ENCODE measurements around the gene SFPQ.
"Not testable (repeated sequence)": the region's sequence is repeated elsewhere in the genome, so short reads cannot be mapped to it uniquely, and the experiment has no call there.

The SFPQ gene

DNA sequence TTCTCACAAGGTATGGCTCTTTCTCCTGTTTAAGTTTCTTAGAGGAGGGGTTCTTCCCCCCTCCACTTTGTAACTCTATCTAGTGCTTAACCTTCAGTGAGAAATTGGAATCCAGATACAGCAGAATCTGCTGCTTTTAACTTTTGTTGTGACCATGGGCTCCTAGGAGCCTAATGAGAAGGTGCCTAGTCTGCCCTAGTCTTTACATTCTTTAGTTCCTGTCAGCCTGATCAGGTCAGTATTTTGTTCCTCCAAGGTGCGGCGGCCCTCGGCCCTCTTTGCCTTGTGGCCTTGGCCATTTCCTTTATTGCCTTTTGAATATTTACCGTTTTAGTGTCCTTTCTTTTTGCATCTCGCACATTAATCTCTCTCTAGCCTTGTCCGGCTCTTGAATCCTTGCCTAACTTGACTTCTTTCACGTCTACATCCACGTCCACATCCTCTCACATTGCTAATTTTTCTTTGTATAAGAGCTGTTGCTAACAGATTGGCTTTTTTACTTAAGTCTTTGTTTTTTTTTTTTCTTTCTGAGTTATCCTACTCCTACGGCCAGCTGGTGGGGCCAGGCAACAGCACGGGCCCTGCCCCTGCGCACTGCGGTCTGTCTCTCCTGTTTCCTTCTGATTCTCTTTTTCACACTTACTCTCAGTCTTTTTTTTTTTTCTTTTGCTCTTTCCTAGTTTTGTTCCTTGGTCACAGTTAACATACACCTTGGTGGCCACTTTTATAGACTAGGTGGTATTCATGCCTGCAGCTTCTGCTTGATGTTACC, 49.0 kb downstream of the SFPQ start:
- H3K4me3 ChIP-seq (replicated peaks; ENCODE audit: low read depth, low read length) = no peak overlapping the region
- DNase-seq (ENCODE audit: low read depth) = no peak
- TF ChIP-seq, protein P1, sequence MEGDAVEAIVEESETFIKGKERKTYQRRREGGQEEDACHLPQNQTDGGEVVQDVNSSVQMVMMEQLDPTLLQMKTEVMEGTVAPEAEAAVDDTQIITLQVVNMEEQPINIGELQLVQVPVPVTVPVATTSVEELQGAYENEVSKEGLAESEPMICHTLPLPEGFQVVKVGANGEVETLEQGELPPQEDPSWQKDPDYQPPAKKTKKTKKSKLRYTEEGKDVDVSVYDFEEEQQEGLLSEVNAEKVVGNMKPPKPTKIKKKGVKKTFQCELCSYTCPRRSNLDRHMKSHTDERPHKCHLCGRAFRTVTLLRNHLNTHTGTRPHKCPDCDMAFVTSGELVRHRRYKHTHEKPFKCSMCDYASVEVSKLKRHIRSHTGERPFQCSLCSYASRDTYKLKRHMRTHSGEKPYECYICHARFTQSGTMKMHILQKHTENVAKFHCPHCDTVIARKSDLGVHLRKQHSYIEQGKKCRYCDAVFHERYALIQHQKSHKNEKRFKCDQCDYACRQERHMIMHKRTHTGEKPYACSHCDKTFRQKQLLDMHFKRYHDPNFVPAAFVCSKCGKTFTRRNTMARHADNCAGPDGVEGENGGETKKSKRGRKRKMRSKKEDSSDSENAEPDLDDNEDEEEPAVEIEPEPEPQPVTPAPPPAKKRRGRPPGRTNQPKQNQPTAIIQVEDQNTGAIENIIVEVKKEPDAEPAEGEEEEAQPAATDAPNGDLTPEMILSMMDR (IDR thresholded peaks at IDR 0.05; ENCODE audit: low read length, missing control alignments) = no peak

DNA sequence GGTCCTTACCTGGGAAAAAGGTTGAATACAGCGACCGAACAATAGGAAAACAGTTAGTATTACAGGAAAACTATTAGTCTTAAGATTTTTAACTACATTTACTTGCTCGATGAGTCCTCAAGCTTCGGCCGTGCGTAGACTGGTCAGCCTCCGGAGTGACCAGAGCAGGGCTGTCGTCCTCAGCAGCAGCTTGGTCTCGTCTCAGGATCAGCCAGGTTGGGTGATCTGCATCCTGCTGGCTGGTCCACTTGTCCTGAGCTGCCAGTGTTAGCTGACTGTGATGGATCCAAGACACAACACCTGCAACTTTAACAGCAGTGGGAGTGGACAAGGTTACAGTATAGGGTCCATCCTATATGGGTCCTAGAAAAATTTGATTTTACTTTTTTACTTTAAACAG, 50.2 kb downstream of the SFPQ start:
- H3K4me3 ChIP-seq (replicated peaks; ENCODE audit: low read depth, low read length); DNase-seq (ENCODE audit: low read depth): not testable (repeated sequence)

DNA sequence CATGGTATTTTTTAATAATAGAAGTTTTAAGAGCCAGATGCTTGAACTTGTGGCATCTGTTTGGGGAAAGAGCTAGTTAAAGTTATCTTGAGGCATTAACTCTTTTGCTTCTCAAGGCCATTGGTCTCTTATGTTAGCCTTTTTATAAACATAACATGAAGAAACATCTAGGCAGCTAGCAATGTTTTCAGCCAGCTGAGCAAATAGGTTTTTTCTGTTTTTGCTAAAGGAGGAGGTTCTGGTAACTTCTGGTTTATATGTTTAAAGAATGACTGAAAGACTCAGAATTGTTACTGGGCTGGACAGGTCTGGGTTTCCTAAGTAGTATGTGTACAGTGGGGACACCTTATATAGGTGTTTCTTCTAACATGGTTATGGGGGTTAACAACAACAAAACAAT, 50.7 kb downstream of the SFPQ start:
- not testable (repeated sequence) for DNase-seq (ENCODE audit: low read depth); H3K4me3 ChIP-seq (replicated peaks; ENCODE audit: low read depth, low read length)

DNA sequence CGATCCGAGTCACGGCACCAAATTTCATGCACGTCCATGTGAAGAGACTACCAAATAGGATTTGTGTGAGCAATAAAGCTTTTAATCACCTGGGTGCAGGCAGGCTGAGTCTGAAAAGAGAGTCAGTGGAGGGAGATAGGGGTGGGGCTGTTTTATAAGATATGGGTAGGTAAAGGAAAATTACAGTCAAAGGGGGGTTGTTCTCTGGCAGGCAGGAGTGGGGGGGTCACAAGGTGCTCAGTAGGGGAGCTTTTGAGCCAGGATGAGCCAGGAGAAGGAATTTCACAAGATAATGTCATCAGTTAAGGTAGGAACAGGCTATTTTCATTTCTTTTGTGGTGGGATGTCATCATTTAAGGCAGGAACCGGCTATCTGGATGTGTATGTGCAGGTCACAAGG, 55.4 kb downstream of the SFPQ start:
- H3K4me3 ChIP-seq (replicated peaks; ENCODE audit: low read depth, low read length); DNase-seq (ENCODE audit: low read depth): not testable (repeated sequence)

DNA sequence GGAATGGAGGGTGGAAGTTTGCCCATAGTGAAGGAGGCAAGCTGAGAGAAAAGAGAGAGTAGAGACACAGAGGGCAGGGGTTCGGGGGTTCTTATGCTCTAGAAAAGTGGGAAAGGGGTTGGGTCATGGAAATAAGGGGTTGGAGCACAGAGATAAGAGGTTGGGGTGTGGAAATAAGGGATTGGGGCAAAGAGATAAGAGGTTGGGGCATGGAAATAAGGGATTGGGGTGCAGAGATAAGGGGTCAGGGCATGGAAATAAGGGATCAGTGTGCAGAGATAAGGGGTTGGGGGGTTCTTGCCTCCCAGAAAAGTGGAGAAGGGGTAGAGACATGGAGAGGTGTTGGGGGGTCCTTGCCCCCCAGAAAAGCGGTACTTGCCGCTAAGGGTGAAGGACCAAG, 56.2 kb downstream of the SFPQ start:
- no peak overlapping the region for H3K4me3 ChIP-seq (replicated peaks; ENCODE audit: low read depth, low read length)
- no peak for DNase-seq (ENCODE audit: low read depth)
- TF ChIP-seq, protein P1 (IDR thresholded peaks at IDR 0.05; ENCODE audit: low read length, missing control alignments) = no peak
